ENCODE results near the gene ABHD17C. TPM values are rescaled to one million over a fixed set of nuclear protein-coding genes. Genes with fewer than 3 reads are reported as not detected.

Gene ABHD17C
- total and polyA plus RNA-seq, 2 of the 8 experiments (the other 6 are each of a cell fraction or from before 2014, with no cell fraction given) = 20.2 to 29.8 TPM

DNA sequence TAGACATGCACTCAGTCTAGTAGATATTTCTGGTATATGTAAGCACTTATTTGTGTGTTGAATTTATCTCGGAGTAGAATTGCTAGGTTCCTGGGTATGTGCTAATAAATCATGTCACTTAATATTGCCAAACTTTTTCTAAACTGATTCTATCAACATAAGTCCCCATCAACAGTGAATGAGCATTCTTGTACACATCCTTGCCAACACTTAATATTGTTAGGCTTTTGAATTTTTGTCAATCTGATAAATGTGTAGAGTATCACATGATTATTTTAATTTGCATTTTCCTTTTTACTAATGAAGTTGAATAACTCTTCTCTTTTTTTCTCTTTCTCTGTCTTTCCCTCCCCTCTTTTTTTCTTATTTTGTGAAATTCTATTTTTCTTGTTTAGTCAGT, 50.8 kb downstream of the ABHD17C start (continued):
- TF ChIP-seq, protein P1, sequence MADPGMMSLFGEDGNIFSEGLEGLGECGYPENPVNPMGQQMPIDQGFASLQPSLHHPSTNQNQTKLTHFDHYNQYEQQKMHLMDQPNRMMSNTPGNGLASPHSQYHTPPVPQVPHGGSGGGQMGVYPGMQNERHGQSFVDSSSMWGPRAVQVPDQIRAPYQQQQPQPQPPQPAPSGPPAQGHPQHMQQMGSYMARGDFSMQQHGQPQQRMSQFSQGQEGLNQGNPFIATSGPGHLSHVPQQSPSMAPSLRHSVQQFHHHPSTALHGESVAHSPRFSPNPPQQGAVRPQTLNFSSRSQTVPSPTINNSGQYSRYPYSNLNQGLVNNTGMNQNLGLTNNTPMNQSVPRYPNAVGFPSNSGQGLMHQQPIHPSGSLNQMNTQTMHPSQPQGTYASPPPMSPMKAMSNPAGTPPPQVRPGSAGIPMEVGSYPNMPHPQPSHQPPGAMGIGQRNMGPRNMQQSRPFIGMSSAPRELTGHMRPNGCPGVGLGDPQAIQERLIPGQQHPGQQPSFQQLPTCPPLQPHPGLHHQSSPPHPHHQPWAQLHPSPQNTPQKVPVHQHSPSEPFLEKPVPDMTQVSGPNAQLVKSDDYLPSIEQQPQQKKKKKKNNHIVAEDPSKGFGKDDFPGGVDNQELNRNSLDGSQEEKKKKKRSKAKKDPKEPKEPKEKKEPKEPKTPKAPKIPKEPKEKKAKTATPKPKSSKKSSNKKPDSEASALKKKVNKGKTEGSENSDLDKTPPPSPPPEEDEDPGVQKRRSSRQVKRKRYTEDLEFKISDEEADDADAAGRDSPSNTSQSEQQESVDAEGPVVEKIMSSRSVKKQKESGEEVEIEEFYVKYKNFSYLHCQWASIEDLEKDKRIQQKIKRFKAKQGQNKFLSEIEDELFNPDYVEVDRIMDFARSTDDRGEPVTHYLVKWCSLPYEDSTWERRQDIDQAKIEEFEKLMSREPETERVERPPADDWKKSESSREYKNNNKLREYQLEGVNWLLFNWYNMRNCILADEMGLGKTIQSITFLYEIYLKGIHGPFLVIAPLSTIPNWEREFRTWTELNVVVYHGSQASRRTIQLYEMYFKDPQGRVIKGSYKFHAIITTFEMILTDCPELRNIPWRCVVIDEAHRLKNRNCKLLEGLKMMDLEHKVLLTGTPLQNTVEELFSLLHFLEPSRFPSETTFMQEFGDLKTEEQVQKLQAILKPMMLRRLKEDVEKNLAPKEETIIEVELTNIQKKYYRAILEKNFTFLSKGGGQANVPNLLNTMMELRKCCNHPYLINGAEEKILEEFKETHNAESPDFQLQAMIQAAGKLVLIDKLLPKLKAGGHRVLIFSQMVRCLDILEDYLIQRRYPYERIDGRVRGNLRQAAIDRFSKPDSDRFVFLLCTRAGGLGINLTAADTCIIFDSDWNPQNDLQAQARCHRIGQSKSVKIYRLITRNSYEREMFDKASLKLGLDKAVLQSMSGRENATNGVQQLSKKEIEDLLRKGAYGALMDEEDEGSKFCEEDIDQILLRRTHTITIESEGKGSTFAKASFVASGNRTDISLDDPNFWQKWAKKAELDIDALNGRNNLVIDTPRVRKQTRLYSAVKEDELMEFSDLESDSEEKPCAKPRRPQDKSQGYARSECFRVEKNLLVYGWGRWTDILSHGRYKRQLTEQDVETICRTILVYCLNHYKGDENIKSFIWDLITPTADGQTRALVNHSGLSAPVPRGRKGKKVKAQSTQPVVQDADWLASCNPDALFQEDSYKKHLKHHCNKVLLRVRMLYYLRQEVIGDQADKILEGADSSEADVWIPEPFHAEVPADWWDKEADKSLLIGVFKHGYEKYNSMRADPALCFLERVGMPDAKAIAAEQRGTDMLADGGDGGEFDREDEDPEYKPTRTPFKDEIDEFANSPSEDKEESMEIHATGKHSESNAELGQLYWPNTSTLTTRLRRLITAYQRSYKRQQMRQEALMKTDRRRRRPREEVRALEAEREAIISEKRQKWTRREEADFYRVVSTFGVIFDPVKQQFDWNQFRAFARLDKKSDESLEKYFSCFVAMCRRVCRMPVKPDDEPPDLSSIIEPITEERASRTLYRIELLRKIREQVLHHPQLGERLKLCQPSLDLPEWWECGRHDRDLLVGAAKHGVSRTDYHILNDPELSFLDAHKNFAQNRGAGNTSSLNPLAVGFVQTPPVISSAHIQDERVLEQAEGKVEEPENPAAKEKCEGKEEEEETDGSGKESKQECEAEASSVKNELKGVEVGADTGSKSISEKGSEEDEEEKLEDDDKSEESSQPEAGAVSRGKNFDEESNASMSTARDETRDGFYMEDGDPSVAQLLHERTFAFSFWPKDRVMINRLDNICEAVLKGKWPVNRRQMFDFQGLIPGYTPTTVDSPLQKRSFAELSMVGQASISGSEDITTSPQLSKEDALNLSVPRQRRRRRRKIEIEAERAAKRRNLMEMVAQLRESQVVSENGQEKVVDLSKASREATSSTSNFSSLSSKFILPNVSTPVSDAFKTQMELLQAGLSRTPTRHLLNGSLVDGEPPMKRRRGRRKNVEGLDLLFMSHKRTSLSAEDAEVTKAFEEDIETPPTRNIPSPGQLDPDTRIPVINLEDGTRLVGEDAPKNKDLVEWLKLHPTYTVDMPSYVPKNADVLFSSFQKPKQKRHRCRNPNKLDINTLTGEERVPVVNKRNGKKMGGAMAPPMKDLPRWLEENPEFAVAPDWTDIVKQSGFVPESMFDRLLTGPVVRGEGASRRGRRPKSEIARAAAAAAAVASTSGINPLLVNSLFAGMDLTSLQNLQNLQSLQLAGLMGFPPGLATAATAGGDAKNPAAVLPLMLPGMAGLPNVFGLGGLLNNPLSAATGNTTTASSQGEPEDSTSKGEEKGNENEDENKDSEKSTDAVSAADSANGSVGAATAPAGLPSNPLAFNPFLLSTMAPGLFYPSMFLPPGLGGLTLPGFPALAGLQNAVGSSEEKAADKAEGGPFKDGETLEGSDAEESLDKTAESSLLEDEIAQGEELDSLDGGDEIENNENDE (IDR thresholded peaks at IDR 0.05; ENCODE audit: insufficient replicate concordance, low read length) = no peak
- TF ChIP-seq GTF2F1 (IDR thresholded peaks at IDR 0.05; ENCODE audit: borderline replicate concordance, low read depth, low read length) (no peak), CTBP2 (IDR thresholded peaks at IDR 0.05; ENCODE audit: borderline replicate concordance, insufficient read depth, insufficient read length, low read length) (no peak), JUN (IDR thresholded peaks at IDR 0.05; ENCODE audit: low read depth, low read length) (no peak), CEBPB (IDR thresholded peaks at IDR 0.05; ENCODE audit: low read depth, low read length) (no peak), SIRT6 (IDR thresholded peaks at IDR 0.05; ENCODE audit: low read length) (no peak), SRF (IDR thresholded peaks at IDR 0.05; ENCODE audit: low read depth, low read length) (no peak), SP2 (IDR thresholded peaks at IDR 0.05; ENCODE audit: low read length) (no peak), SIN3A (conservative IDR thresholded peaks at IDR 0.05 in 1 of 2, IDR thresholded peaks at IDR 0.05 in 1 of 2; ENCODE audit: low read depth in 1 of 2, low read length in 2 of 2) (no peak), KDM1A (IDR thresholded peaks at IDR 0.05; ENCODE audit: borderline replicate concordance, low read length) (no peak), TBP (IDR thresholded peaks at IDR 0.05; ENCODE audit: low read depth, low read length) (no peak), TAF7 (optimal IDR thresholded peaks at IDR 0.05; ENCODE audit: borderline replicate concordance, low read depth, low read length) (no peak)

All from H1 (cell line).